Heart left ventricle (tissue), 16 donors: ENCODE data around the gene JMJD7. TPM values are rescaled to one million over a fixed set of nuclear protein-coding genes. Genes with fewer than 3 reads are reported as not detected.

Experiments used
- ATAC-seq, 4 donors: fragments of 200-7000 bp; cut with Tn5 transposase; one replicate each; pipeline ENCODE4 v1.9.1; 2020 to 2022; ENCODE audit warnings: moderate library complexity in 4 of 4, mild to moderate bottlenecking in 3 of 4, moderate number of reproducible peaks in 1 of 4
- DNase-seq, 5 donors: peaks; one replicate each; pipeline ENCODE4 v3.0.0-alpha.2; 2020
- H3K27ac ChIP-seq, 12 donors: fragments of 200-600 bp; sonication (generic) in 4 of 12; one replicate each; pipeline versions ENCODE4 v1.5.0 to v1.8.0; 2016 to 2022; ENCODE audit warnings: mild to moderate bottlenecking in 2 of 12
- H3K27me3 ChIP-seq, 9 donors: fragments of 200-600 bp; sonication (generic) in 2 of 9; one replicate each; pipeline versions ENCODE4 v1.5.1 to v1.8.0; 2016 to 2022; ENCODE audit warnings: mild to moderate bottlenecking in 3 of 9
- H3K36me3 ChIP-seq, 9 donors: fragments of 200-600 bp; sonication (generic) in 2 of 9; one replicate each; pipeline versions ENCODE4 v1.5.0 to v1.8.0; 2018 to 2022; ENCODE audit warnings: mild to moderate bottlenecking in 2 of 9
- H3K4me1 ChIP-seq, 12 donors: fragments of 200-600 bp; sonication (generic) in 4 of 12; one replicate each; pipeline versions ENCODE4 v1.5.0 to v1.8.0; 2016 to 2022; ENCODE audit warnings: mild to moderate bottlenecking in 3 of 12
- H3K4me3 ChIP-seq, 12 donors: fragments of 200-600 bp; sonication (generic) in 4 of 12; one replicate each; pipeline versions ENCODE4 v1.5.0 to v1.8.0; 2017 to 2022; ENCODE audit warnings: mild to moderate bottlenecking in 9 of 12, moderate library complexity in 4 of 12
- H3K9me3 ChIP-seq, 12 donors: fragments of 200-600 bp; sonication (generic) in 4 of 12; one replicate each; pipeline versions ENCODE4 v1.5.0 to v1.8.0; 2016 to 2022; ENCODE audit warnings: mild to moderate bottlenecking in 1 of 12
- CTCF ChIP-seq, 12 donors: fragments of 200-600 bp; sonication (generic) in 4 of 12; IDR thresholded peaks; one replicate each; pipeline versions ENCODE4 v1.5.0 to v1.8.0; 2018 to 2022; ENCODE audit warnings: antibody characterized with exemption in 12 of 12, mild to moderate bottlenecking in 5 of 12
- POLR2A ChIP-seq, 2 donors: fragments of 450-650 bp; IDR thresholded peaks; one replicate each; pipeline ENCODE4 v1.6.1; 2017; ENCODE audit warnings: antibody characterized with exemption in 2 of 2, mild to moderate bottlenecking in 2 of 2, moderate library complexity in 2 of 2
- WGBS, 4 donors: extraction: QIAGEN DNeasy Blood & Tissue Kit in 2 of 4; methylation state at CpG; one replicate each; pipeline versions ENCODE4 v1.1.5 to v1.1.7; 2013 to 2018; 5-methylcytosine and 5-hydroxymethylcytosine counted together
- intact Hi-C, 10 donors: fragments of 100-400 bp; cut with DNase I; formaldehyde crosslinking; loops; one replicate each; pipeline versions ENCODE4 v1.11.1 to v1.14.2; 2022
- microRNA-seq, 4 donors: library from miRNA; unstranded; fragments of <30 nt; microRNA quantifications; one replicate each; pipeline versions ENCODE4 to v1.2.0, GENCODE V29; 2017 to 2020
- polyA plus RNA-seq, 2 donors: library from polyadenylated mRNA; stranded (reverse); fragments of 200-250 nt; gene quantifications; one replicate each; pipeline ENCODE4 v1.2.3, GENCODE V29; 2013
- total RNA-seq, 9 donors: library from RNA; depleted of rRNA in 2 of 9; stranded (reverse); fragments of >200 nt in 2 of 9; fragmentation: NEBNext Ultra II Directional in 3 of 9; extraction: Animal tissue kit (Norgen Biotek cat#: 25700) in 3 of 9; gene quantifications; one replicate each; pipeline versions ENCODE4 v1.1.0 to v1.2.4, GENCODE V29; 2016 to 2023
- donor health status: ischemic (EF 13 %, LVEDD 7.1; RV severe dilation, severe dysfunction).
- donor health status: healthy with polysubstance abuse.
- donor health status: DM: no; HTN: yes; CAD: no.
- donor health status: DM: no; HTN: no; CAD: no.
- donor health status: ischemic (EF 25% LVEDD 6.9; RV normal size, moderate dysfunction).
- donor health status: ischemic (EF 25% LVEDD 5.7; RV mildly dilated, moderate dysfunction).
- donor health status: healthy.
- donor health status: DM: yes; HTN: yes; CAD: no.
- donor health status: ischemic (EF 35%, LVEDD 5.7; RV mildly dilated, moderate dysfunction).
- donor health status: nonischemic (EF 11% LVEDD 7.7; RV severe dilation, severe dysfunction).
- donor health status: DM: yes; HTN: yes; CAD: no.
- donor health status: PGD.
- donor health status: ischemic (EF 29% LVEDD 5.4; RV normal size, mild dysfunction).
- donor health status: nonischemic (EF 23%, LVEDD 6.1; RV moderate dilation, normal function).

The JMJD7 gene
- total and polyA plus RNA-seq, 11 donors: 5.4 to 20.6 (median 11.8) TPM

DNA sequence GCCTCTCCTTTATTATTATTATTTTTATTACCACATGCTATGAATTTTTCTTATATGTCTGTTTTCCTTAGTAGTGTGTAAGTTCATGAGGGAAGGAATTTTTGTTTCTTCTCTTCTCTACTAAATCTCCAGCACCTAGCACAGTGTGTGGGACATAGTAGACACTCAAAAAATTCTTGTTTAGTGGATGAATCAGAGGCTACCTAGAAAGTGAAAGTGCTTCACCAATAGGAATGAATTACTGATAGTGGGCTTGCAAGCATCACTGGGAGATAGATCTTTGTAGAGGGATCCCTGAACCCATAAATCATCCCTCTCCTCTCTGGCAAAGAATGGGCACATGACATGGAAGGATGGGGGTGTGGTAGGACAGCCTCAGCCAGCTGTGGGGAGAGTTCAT is 57.4 kb downstream of the JMJD7 start:
- TF ChIP-seq CTCF (IDR thresholded peaks at IDR 0.05) (no peak), POLR2A (IDR thresholded peaks at IDR 0.05) (no peak)
- no peaks in the 10 kb centered on the region for H3K9me3 ChIP-seq
- ATAC-seq (no peak), DNase-seq (no peak)
- intact Hi-C loops: no loop called here
- peaks cover 0 to 23% (median 15%) of the 10 kb centered on the region in 12 donors for H3K4me1 ChIP-seq
- no peak overlapping the region for H3K27ac ChIP-seq
- H3K27me3 ChIP-seq: peaks cover 0 to 8% (median 0%) of the 10 kb centered on the region in 9 donors
- H3K4me3 ChIP-seq: no peak overlapping the region
- H3K36me3 ChIP-seq: no peaks in the 10 kb centered on the region

GRCh38 chr15:41885841-41886240 is 57.9 kb downstream of the JMJD7 start:
- Histone ChIP-seq H3K4me3 (no peak overlapping the region), H3K27me3 (peaks cover 0 to 8% (median 0%) of the 10 kb centered on the region in 9 donors), H3K36me3 (no peaks in the 10 kb centered on the region), H3K4me1 (peaks cover 0 to 23% (median 15%) of the 10 kb centered on the region in 12 donors), H3K9me3 (no peaks in the 10 kb centered on the region), H3K27ac (no peak overlapping the region)
- no peak for TF ChIP-seq POLR2A (IDR thresholded peaks at IDR 0.05)
- TF ChIP-seq CTCF (IDR thresholded peaks at IDR 0.05): no peak
- WGBS, 4 donors: 90 to 100% (median 96%) methylated on average over 2 to 14 of the region's 14 CpGs
- DNase-seq (peak in 1 of 5 donors; percentile 22), ATAC-seq (no peak)
- intact Hi-C loops: no loop called here

DNA sequence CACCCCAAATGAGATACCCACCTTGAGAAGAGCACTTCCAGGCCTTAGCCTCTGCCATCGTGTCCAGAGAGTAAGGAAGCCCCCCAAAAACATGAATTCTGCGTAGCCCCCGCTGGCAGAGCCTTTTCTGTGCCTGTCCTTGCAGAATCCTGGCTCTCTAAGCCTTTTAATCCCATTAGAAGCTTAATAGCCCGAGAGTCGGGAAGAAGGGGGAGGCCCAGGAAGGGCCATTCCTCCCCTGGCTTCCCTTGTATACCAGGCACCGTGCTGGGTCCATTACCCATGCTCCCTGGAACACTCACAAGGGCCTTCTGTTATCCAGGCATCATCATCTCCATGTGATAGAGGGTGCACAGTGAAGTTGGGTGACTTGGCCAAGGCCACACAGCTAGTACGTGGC is 58.8 kb downstream of the JMJD7 start:
- intact Hi-C loops: no loop called here
- H3K27ac ChIP-seq: no peak overlapping the region
- H3K9me3 ChIP-seq: no peaks in the 10 kb centered on the region
- ATAC-seq: no peak
- peaks cover 0 to 4% (median 0%) of the 10 kb centered on the region in 9 donors for H3K27me3 ChIP-seq
- TF ChIP-seq CTCF (IDR thresholded peaks at IDR 0.05) (no peak), POLR2A (IDR thresholded peaks at IDR 0.05) (no peak)
- DNase-seq: no peak
- H3K4me3 ChIP-seq: no peak overlapping the region
- H3K36me3 ChIP-seq: no peaks in the 10 kb centered on the region
- H3K4me1 ChIP-seq: peaks cover 0 to 19% (median 13%) of the 10 kb centered on the region in 12 donors
- 93 to 95% (median 94%) methylated on average over 6 to 7 of the region's 7 CpGs for WGBS, 4 donors

- peaks cover 0 to 17% (median 12%) of the 10 kb centered on the region in 12 donors for H3K4me1 ChIP-seq
- ATAC-seq (no peak), DNase-seq (peak in 1 of 5 donors; percentile 10)
- no peaks in the 10 kb centered on the region for H3K9me3 ChIP-seq
- TF ChIP-seq POLR2A (IDR thresholded peaks at IDR 0.05) (no peak), CTCF (IDR thresholded peaks at IDR 0.05) (no peak)
- intact Hi-C loops: no loop called here
- H3K27ac ChIP-seq: no peak overlapping the region
- H3K36me3 ChIP-seq: no peaks in the 10 kb centered on the region
- no peak overlapping the region for H3K4me3 ChIP-seq
- 93 to 95% (median 94%) methylated on average over 10 of the region's 10 CpGs for WGBS, 4 donors
- H3K27me3 ChIP-seq: peaks cover 0 to under 1% (median 0%) of the 10 kb centered on the region in 9 donors
These were observed 59.3 kb downstream of the JMJD7 start for GRCh38 chr15:41887161-41887560.

Small RNA genes lying within 50 kb of the gene (microRNA-seq; reads per million reads assigned to microRNA genes)
- 0 reads per million in 4 donors for gene MIR4310

Other genes with a start within 250 kb of the JMJD7 start
- gene MGA, start 167.7 kb upstream of the JMJD7 start, total RNA-seq: 10 to 100 TPM; 23.1 to 58.7 (median 37.2) TPM
- 1 to 10 TPM; 5.3 to 5.5 TPM for gene MGA, start 167.7 kb upstream of the JMJD7 start, polyA plus RNA-seq
- gene MAPKBP1, start 53.6 kb upstream of the JMJD7 start, total RNA-seq: 10 to 100 TPM; 12.0 to 20.5 (median 14.8) TPM
- gene MAPKBP1, start 53.6 kb upstream of the JMJD7 start, polyA plus RNA-seq: 10 to 100 TPM in 1 of 2 donors, 1 to 10 TPM in 1; 6.3 to 17.0 TPM
- 1 to 10 TPM in 7 of 9 donors, under 1 TPM in 2; 0.38 to 6.0 (median 2.8) TPM for gene PLA2G4B, start 10.8 kb downstream of the JMJD7 start, total RNA-seq
- gene PLA2G4B, start 10.8 kb downstream of the JMJD7 start, polyA plus RNA-seq: 1 to 10 TPM; 1.4 to 4.1 TPM
- 1 to 10 TPM in 8 of 9 donors, under 1 TPM in 1; 0.31 to 5.6 (median 1.7) TPM for gene SPTBN5, start 66.0 kb downstream of the JMJD7 start, total RNA-seq
- gene SPTBN5, start 66.0 kb downstream of the JMJD7 start, polyA plus RNA-seq: 1 to 10 TPM; 1.3 to 3.2 TPM
- 10 to 100 TPM; 28.2 to 70.8 (median 43.9) TPM for gene EHD4, start 144.5 kb downstream of the JMJD7 start, total RNA-seq
- gene EHD4, start 144.5 kb downstream of the JMJD7 start, polyA plus RNA-seq: 10 to 100 TPM; 25.6 to 46.5 TPM
- gene PLA2G4E, start 192.9 kb downstream of the JMJD7 start, total RNA-seq: 1 to 10 TPM in 1 of 9 donors, under 1 TPM in 3, not detected in 5; 0.05 to 1.1 (median 0.05) TPM
- gene PLA2G4E, start 192.9 kb downstream of the JMJD7 start, polyA plus RNA-seq: under 1 TPM in 1 of 2 donors, not detected in 1; 0.01 TPM